ENCODE data around the gene LOC128125822.

LOC128125822 gene

DNA sequence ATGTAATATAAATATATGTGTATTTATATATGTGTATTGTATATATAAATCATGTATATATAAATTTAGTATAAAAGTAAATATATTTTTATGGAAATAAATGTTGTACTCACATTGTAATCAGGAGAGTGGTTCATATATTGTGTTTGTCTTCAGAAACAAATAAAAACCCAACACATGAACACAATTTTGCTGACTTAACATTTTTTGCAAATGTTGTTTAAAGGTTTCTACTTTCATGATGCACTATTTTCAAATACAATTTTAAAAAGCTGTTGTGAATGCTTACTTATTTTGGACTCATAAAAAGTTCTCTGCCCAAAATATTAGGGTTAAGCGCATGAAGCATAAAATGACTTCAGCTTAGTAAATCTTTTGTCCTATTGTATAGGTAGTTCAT, 39.3 kb downstream of the LOC128125822 start:
- DNase-seq = no peak
- TF ChIP-seq GATA1 (IDR thresholded peaks at IDR 0.05; ENCODE audit: low read depth, low read length) (no peak), POLR2A (IDR thresholded peaks at IDR 0.05; ENCODE audit: low read length) (no peak)

DNA sequence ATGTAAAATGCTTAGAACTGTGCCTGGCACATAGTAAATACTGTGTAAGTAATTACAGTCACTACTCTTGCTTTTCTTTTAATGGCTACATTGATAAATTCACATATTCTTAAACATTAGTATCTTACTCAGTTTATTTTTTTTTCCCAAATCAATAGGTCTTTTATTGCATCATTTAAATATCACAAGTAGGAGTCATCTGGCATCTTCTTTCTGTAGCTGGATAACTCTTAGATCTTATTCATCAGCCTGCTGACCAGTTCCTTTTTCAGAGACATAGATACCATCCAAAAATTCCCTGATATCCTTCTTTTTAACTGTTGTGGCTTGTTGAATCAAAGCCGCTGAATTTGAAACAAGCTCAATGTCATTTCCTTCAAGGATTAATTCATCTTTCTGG, 43.3 kb downstream of the LOC128125822 start:
- TF ChIP-seq GATA1 (IDR thresholded peaks at IDR 0.05; ENCODE audit: low read depth, low read length) = no peak
- no peak for TF ChIP-seq POLR2A (IDR thresholded peaks at IDR 0.05; ENCODE audit: low read length)
- no peak for DNase-seq
